ENCODE results near the gene MYO3A.

DNA sequence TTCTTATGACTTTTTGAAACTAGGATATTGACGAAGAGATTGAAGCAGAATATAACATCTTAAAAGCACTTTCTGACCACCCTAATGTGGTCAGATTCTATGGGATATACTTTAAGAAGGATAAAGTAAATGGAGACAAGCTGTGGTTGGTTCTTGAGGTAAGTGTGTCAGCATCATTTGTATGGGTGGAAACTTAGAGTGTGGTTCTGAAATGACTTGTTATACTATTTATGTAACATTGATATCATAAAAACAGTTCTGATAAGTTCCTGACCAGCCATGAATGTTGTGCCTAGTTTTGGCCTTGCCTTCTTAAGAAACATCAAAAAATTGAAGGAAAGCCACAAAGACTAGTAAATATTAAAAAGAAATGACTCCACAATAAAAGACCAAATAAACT is 20.8 kb downstream of the MYO3A start:
- TF ChIP-seq, protein P1, sequence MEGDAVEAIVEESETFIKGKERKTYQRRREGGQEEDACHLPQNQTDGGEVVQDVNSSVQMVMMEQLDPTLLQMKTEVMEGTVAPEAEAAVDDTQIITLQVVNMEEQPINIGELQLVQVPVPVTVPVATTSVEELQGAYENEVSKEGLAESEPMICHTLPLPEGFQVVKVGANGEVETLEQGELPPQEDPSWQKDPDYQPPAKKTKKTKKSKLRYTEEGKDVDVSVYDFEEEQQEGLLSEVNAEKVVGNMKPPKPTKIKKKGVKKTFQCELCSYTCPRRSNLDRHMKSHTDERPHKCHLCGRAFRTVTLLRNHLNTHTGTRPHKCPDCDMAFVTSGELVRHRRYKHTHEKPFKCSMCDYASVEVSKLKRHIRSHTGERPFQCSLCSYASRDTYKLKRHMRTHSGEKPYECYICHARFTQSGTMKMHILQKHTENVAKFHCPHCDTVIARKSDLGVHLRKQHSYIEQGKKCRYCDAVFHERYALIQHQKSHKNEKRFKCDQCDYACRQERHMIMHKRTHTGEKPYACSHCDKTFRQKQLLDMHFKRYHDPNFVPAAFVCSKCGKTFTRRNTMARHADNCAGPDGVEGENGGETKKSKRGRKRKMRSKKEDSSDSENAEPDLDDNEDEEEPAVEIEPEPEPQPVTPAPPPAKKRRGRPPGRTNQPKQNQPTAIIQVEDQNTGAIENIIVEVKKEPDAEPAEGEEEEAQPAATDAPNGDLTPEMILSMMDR (conservative IDR thresholded peaks at IDR 0.05): no peak
- TF ChIP-seq EZH2 (IDR thresholded peaks at IDR 0.05; ENCODE audit: low read depth): no peak

Data from PC-9 (cell line).